ENCODE measurements around the gene RBL2. TPM values are rescaled to one million over a fixed set of nuclear protein-coding genes. Genes with fewer than 3 reads are reported as not detected.

Gene RBL2
- total and polyA plus RNA-seq, 9 of the 15 experiments (the other 6 are each of a cell fraction or from before 2014, with no cell fraction given): 7.8 to 76.3 (median 28.5) TPM

GRCh38 chr16:53502331-53503269, 68.3 kb downstream of the RBL2 start, which contains the start of gene AKTIP (continued):
- TF ChIP-seq TAF1 (IDR thresholded peaks at IDR 0.05; ENCODE audit: control insufficient read depth, extremely low read depth, insufficient read depth, low read length, severe bottlenecking): no peak
- TF ChIP-seq, protein P1, sequence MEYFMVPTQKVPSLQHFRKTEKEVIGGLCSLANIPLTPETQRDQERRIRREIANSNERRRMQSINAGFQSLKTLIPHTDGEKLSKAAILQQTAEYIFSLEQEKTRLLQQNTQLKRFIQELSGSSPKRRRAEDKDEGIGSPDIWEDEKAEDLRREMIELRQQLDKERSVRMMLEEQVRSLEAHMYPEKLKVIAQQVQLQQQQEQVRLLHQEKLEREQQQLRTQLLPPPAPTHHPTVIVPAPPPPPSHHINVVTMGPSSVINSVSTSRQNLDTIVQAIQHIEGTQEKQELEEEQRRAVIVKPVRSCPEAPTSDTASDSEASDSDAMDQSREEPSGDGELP (CRISPR knock-in tag; IDR thresholded peaks at IDR 0.05; ENCODE audit: borderline replicate concordance): no peak
- TF ChIP-seq MGA (IDR thresholded peaks at IDR 0.05): no peak
- no peak for TF ChIP-seq CREBBP (IDR thresholded peaks at IDR 0.05; ENCODE audit: low read depth, low read length)
- TF ChIP-seq SRSF3 (IDR thresholded peaks at IDR 0.05; ENCODE audit: insufficient read depth, low read length): no peak
- TF ChIP-seq ZNF311 (CRISPR knock-in tag; IDR thresholded peaks at IDR 0.05): no peak
- TF ChIP-seq ZNF121 (CRISPR knock-in tag; conservative IDR thresholded peaks at IDR 0.05): no peak
